HepG2 (cell line): Measurements from ENCODE around the gene DNTTIP2. TPM values are rescaled to one million over a fixed set of nuclear protein-coding genes. Genes with fewer than 3 reads are reported as not detected.

Experiments
- ATF7-NPFF ChIP-seq: sonication (generic); formaldehyde crosslinking; IDR thresholded peaks from 2 replicates; pipeline ENCODE4 v1.8.1; 2023; ENCODE audit warnings: mild to moderate bottlenecking, low read depth, missing genetic modification reagents, moderate library complexity
- FOSL1 ChIP-seq: sonication (generic); formaldehyde crosslinking; IDR thresholded peaks from 2 replicates; pipeline ENCODE4 v1.9.0; 2021; ENCODE audit warnings: missing genetic modification reagents, borderline replicate concordance
- FOXM1 ChIP-seq: sonication (generic); formaldehyde crosslinking; IDR thresholded peaks from 2 replicates; pipeline ENCODE4 v1.5.0; 2020; ENCODE audit warnings: missing genetic modification reagents
- GZF1 ChIP-seq: sonication (generic); formaldehyde crosslinking; IDR thresholded peaks from 2 replicates; pipeline ENCODE4 v1.5.1; 2020; ENCODE audit warnings: mild to moderate bottlenecking, missing genetic modification reagents
- KDM3A ChIP-seq: IDR thresholded peaks from 2 replicates; pipeline ENCODE4 v1.6.1; 2018; ENCODE audit warnings: low read depth, missing compliant biosample characterization
- MAFK ChIP-seq, 2 experiments: IDR thresholded peaks in 1 of 2; conservative IDR thresholded peaks in 1 of 2; 2 replicates each; pipeline ENCODE4 v1.6.1; 2011; ENCODE audit warnings: improper control_type of control experiment in 2 of 2, low read length in 2 of 2
- RARG ChIP-seq: sonication (generic); formaldehyde crosslinking; IDR thresholded peaks from 2 replicates; pipeline ENCODE4 v1.4.0; 2020; ENCODE audit warnings: low read depth, mild to moderate bottlenecking, missing genetic modification reagents
- TERF1 ChIP-seq: sonication (generic); formaldehyde crosslinking; IDR thresholded peaks from 2 replicates; pipeline ENCODE4 v1.8.0; 2022; ENCODE audit warnings: mild to moderate bottlenecking, missing genetic modification reagents, moderate library complexity
- ZFP62 ChIP-seq: sonication (generic); formaldehyde crosslinking; IDR thresholded peaks from 2 replicates; pipeline ENCODE4 v1.4.0; 2020; ENCODE audit warnings: missing genetic modification reagents
- ZNF280B ChIP-seq: sonication (generic); formaldehyde crosslinking; IDR thresholded peaks from 2 replicates; pipeline ENCODE4 v1.5.0; 2020; ENCODE audit warnings: missing genetic modification reagents, mild to moderate bottlenecking, borderline replicate concordance
- ZNF432 ChIP-seq: sonication (generic); formaldehyde crosslinking; IDR thresholded peaks from 2 replicates; pipeline ENCODE4 v1.5.0; 2020; ENCODE audit warnings: missing genetic modification reagents, mild to moderate bottlenecking, borderline replicate concordance
- ZNF607 ChIP-seq: sonication (generic); formaldehyde crosslinking; IDR thresholded peaks from 2 replicates; pipeline ENCODE4 v1.5.1; 2020; ENCODE audit warnings: missing genetic modification reagents, mild to moderate bottlenecking, borderline replicate concordance
- polyA plus RNA-seq, 8 experiments: library from polyadenylated mRNA; depleted of rRNA in 3 of 8; stranded (reverse) in 7 of 8; unstranded in 1 of 8; fragments of >200 nt; fragmentation: Illumina TruSeq in 4 of 8; extraction: Trizol in 4 of 8; gene quantifications; 2 replicates each; pipeline versions ENCODE4 v1.2.1 to v1.2.3, GENCODE V29; 2011 to 2016; ENCODE audit warnings: low read depth in 4 of 8, missing spikeins in 1 of 8, mixed read lengths in 1 of 8; ENCODE audit not compliant: insufficient read depth in 1 of 8
- total RNA-seq, 5 experiments: library from RNA; depleted of rRNA; stranded (reverse); fragments of >200 nt; fragmentation: Illumina TruSeq; extraction: Trizol; gene quantifications; 2 replicates each; pipeline ENCODE4 v1.2.3, GENCODE V29; 2016; ENCODE audit warnings: low read depth in 1 of 5
- TF ChIP-seq, protein P1 (sequence below): sonication (generic); formaldehyde crosslinking; IDR thresholded peaks from 2 replicates; pipeline ENCODE4 v1.9.0; 2021; ENCODE audit warnings: missing genetic modification reagents, borderline replicate concordance
- TF ChIP-seq, protein P2 (sequence below): sonication (generic); formaldehyde crosslinking; IDR thresholded peaks from 2 replicates; pipeline ENCODE4 v1.9.0; 2022; ENCODE audit warnings: low read depth, missing genetic modification reagents
- TF ChIP-seq, protein P3 (sequence below), 2 experiments: sonication (generic) in 1 of 2; formaldehyde crosslinking in 1 of 2; IDR thresholded peaks; 2 replicates each; pipeline versions ENCODE4 v1.4.0 to v1.6.1; 2016 to 2020; ENCODE audit warnings: borderline replicate concordance in 1 of 2, low read depth in 1 of 2, mild to moderate bottlenecking in 1 of 2, missing genetic modification reagents in 1 of 2

Gene DNTTIP2
- total and polyA plus RNA-seq, 2 of the 13 experiments (the other 11 are each of a cell fraction or from before 2014, with no cell fraction given), result 11.4 to 63.3 TPM

- TF ChIP-seq, protein P1, sequence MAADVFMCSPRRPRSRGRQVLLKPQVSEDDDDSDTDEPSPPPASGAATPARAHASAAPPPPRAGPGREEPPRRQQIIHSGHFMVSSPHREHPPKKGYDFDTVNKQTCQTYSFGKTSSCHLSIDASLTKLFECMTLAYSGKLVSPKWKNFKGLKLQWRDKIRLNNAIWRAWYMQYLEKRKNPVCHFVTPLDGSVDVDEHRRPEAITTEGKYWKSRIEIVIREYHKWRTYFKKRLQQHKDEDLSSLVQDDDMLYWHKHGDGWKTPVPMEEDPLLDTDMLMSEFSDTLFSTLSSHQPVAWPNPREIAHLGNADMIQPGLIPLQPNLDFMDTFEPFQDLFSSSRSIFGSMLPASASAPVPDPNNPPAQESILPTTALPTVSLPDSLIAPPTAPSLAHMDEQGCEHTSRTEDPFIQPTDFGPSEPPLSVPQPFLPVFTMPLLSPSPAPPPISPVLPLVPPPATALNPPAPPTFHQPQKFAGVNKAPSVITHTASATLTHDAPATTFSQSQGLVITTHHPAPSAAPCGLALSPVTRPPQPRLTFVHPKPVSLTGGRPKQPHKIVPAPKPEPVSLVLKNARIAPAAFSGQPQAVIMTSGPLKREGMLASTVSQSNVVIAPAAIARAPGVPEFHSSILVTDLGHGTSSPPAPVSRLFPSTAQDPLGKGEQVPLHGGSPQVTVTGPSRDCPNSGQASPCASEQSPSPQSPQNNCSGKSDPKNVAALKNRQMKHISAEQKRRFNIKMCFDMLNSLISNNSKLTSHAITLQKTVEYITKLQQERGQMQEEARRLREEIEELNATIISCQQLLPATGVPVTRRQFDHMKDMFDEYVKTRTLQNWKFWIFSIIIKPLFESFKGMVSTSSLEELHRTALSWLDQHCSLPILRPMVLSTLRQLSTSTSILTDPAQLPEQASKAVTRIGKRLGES (CRISPR knock-in tag), result no peak
- 0 out of 2 replicates have a peak, but pooled peaks have one; percentile 77 for TF ChIP-seq ATF7-NPFF (CRISPR knock-in tag)
- no peak for TF ChIP-seq RARG
- TF ChIP-seq MAFK (conservative IDR thresholded peaks at IDR 0.05 in 1 of 2, IDR thresholded peaks at IDR 0.05 in 1 of 2; ENCODE audit: low read length in 2 of 2), result no peak; a peak in 1 of 4 replicates
- no peak for TF ChIP-seq ZNF432 (CRISPR knock-in tag)
- peak; percentile 89; the same call in 1 of the 2 replicates for TF ChIP-seq KDM3A
- TF ChIP-seq FOXM1 (CRISPR knock-in tag), result no peak
- 0 out of 2 replicates have a peak, but pooled peaks have one; percentile 1 for TF ChIP-seq FOSL1
- peak; percentile 78; the same call in 1 of the 2 replicates for TF ChIP-seq ZNF607 (CRISPR knock-in tag)
- no peak for TF ChIP-seq ZFP62 (CRISPR knock-in tag)
- TF ChIP-seq ZNF280B (CRISPR knock-in tag), result 0 out of 2 replicates have a peak, but pooled peaks have one; percentile 42
- TF ChIP-seq, protein P2, sequence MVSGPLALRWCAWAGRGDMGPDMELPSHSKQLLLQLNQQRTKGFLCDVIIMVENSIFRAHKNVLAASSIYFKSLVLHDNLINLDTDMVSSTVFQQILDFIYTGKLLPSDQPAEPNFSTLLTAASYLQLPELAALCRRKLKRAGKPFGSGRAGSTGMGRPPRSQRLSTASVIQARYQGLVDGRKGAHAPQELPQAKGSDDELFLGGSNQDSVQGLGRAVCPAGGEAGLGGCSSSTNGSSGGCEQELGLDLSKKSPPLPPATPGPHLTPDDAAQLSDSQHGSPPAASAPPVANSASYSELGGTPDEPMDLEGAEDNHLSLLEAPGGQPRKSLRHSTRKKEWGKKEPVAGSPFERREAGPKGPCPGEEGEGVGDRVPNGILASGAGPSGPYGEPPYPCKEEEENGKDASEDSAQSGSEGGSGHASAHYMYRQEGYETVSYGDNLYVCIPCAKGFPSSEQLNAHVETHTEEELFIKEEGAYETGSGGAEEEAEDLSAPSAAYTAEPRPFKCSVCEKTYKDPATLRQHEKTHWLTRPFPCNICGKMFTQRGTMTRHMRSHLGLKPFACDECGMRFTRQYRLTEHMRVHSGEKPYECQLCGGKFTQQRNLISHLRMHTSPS (CRISPR knock-in tag), result no peak
- TF ChIP-seq GZF1, result 0 out of 2 replicates have a peak, but pooled peaks have one; percentile 16
- TF ChIP-seq, protein P3, sequence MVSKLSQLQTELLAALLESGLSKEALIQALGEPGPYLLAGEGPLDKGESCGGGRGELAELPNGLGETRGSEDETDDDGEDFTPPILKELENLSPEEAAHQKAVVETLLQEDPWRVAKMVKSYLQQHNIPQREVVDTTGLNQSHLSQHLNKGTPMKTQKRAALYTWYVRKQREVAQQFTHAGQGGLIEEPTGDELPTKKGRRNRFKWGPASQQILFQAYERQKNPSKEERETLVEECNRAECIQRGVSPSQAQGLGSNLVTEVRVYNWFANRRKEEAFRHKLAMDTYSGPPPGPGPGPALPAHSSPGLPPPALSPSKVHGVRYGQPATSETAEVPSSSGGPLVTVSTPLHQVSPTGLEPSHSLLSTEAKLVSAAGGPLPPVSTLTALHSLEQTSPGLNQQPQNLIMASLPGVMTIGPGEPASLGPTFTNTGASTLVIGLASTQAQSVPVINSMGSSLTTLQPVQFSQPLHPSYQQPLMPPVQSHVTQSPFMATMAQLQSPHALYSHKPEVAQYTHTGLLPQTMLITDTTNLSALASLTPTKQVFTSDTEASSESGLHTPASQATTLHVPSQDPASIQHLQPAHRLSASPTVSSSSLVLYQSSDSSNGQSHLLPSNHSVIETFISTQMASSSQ (IDR thresholded peaks at IDR 0.05; ENCODE audit: low read depth), result no peak
- TF ChIP-seq, protein P3 (CRISPR knock-in tag; IDR thresholded peaks at IDR 0.05; ENCODE audit: borderline replicate concordance), result peak; percentile 72; the same call in 1 of the 2 replicates
- no peak for TF ChIP-seq TERF1 (CRISPR knock-in tag)
Measured at GRCh38 chr1:93878889-93879586, at the start of gene DNTTIP2 (continued).
